ENCODE measurements around the gene ARGFX. TPM values are rescaled to one million over a fixed set of nuclear protein-coding genes. Genes with fewer than 3 reads are reported as not detected.

The ARGFX gene
- total and polyA plus RNA-seq, 2 of the 8 experiments (the other 6 are each of a cell fraction or from before 2014, with no cell fraction given) = not detected

DNA sequence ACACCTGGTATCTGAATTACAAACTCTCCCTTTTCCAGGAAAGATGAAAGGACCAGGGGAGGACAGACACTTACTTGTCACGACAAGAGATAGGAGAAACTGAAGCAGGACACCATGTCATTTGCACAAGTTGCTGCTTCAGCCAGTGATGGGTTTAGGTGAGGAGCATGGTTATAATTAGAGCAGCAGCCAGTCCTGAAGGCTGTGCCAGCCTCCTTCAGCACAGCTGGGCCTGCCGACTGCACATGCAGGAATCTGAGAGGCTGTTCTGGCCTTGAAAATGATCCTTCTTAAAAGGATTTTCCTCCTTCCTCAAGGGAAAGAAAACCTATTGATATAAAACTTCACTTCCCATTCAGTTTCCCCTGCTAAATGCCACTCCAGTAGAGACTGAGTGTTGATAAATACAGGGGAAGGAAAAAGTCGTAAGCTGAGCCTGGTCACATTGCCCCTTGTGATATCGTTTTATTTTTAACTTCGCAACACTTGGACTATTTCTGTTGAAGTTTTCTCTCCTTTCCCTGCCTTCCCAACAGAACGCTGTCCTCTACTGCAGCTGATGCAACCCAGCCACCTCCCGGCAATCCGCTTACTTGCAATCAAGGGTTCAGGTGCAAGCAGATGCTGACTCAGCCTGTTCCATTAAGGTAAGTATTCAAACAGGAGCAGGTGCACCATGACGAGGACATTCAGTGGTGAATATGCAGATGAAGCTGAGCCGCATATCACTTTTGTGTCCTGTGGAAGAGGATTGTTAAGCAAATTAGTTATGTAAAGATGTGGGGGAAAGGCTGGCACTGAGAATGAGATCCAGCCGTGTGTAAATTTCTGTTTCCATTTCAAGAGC, 25.3 kb downstream of the ARGFX start, which contains the start of gene FBXO40 (continued):
- TF ChIP-seq TEAD4 (IDR thresholded peaks at IDR 0.05; ENCODE audit: low read depth, low read length) (peak; percentile 79), RNF2 (IDR thresholded peaks at IDR 0.05; ENCODE audit: borderline replicate concordance, low read depth, low read length, missing control alignments, poor library complexity, severe bottlenecking) (no peak), SUZ12 (IDR thresholded peaks at IDR 0.05; ENCODE audit: low read length) (no peak), TCF12 (IDR thresholded peaks at IDR 0.05; ENCODE audit: low read depth, low read length) (peak; percentile 99), EGR1 (IDR thresholded peaks at IDR 0.05; ENCODE audit: borderline replicate concordance, low read depth, low read length) (no peak), SP4 (IDR thresholded peaks at IDR 0.05; ENCODE audit: low read length) (0 out of 2 replicates have a peak, but pooled peaks have one; percentile 38), TBP (IDR thresholded peaks at IDR 0.05; ENCODE audit: low read depth, low read length) (peak; percentile 77), KDM1A (IDR thresholded peaks at IDR 0.05; ENCODE audit: borderline replicate concordance, low read length) (no peak; the same call in 1 of the 2 replicates), SRF (IDR thresholded peaks at IDR 0.05; ENCODE audit: low read depth, low read length) (no peak), KDM5A (IDR thresholded peaks at IDR 0.05; ENCODE audit: low read length) (no peak), POLR2A (IDR thresholded peaks at IDR 0.05; ENCODE audit: control extremely low read depth in 1 of 2, low read depth in 2 of 2, low read length in 2 of 2) (peak; percentile 70 to 83), TAF1 (IDR thresholded peaks at IDR 0.05; ENCODE audit: low read depth, low read length) (peak; percentile 76), YY1 (IDR thresholded peaks at IDR 0.05; ENCODE audit: low read depth, low read length) (peak; percentile 52; the same call in 1 of the 2 replicates), BRCA1 (IDR thresholded peaks at IDR 0.05; ENCODE audit: low read depth, low read length) (no peak), HDAC6 (IDR thresholded peaks at IDR 0.05; ENCODE audit: low read depth, low read length) (no peak), ZNF274 (IDR thresholded peaks at IDR 0.05; ENCODE audit: borderline replicate concordance, extremely low read depth, low read length) (no peak), SP1 (IDR thresholded peaks at IDR 0.05; ENCODE audit: low read depth, low read length) (peak; percentile 78), PHF8 (conservative IDR thresholded peaks at IDR 0.05; ENCODE audit: low read depth, low read length) (no peak), RXRA (IDR thresholded peaks at IDR 0.05; ENCODE audit: insufficient read depth, low read depth, low read length) (no peak), RAD21 (IDR thresholded peaks at IDR 0.05 in 1 of 2, conservative IDR thresholded peaks at IDR 0.05 in 1 of 2; ENCODE audit: low read depth in 2 of 2, low read length in 2 of 2) (peak; percentile 54 to 77)
- TF ChIP-seq, protein P1, sequence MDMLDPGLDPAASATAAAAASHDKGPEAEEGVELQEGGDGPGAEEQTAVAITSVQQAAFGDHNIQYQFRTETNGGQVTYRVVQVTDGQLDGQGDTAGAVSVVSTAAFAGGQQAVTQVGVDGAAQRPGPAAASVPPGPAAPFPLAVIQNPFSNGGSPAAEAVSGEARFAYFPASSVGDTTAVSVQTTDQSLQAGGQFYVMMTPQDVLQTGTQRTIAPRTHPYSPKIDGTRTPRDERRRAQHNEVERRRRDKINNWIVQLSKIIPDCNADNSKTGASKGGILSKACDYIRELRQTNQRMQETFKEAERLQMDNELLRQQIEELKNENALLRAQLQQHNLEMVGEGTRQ (IDR thresholded peaks at IDR 0.05; ENCODE audit: low read length) = no peak
- TF ChIP-seq, protein P2, sequence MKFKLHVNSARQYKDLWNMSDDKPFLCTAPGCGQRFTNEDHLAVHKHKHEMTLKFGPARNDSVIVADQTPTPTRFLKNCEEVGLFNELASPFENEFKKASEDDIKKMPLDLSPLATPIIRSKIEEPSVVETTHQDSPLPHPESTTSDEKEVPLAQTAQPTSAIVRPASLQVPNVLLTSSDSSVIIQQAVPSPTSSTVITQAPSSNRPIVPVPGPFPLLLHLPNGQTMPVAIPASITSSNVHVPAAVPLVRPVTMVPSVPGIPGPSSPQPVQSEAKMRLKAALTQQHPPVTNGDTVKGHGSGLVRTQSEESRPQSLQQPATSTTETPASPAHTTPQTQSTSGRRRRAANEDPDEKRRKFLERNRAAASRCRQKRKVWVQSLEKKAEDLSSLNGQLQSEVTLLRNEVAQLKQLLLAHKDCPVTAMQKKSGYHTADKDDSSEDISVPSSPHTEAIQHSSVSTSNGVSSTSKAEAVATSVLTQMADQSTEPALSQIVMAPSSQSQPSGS (IDR thresholded peaks at IDR 0.05; ENCODE audit: low read length) = peak; percentile 93

Data from H1 (cell line).